Loucy (cell line): ENCODE measurements around the gene SLC9A4.

Source experiments
- EZH2phosphoT487 ChIP-seq: fragments of 200-600 bp; IDR thresholded peaks from 2 replicates; pipeline ENCODE4 v1.6.1; 2018; ENCODE audit warnings: antibody characterized with exemption, mild to moderate bottlenecking, moderate library complexity, borderline replicate concordance
- TF ChIP-seq, protein P1 (sequence below): fragments of 200-600 bp; sonication (generic); conservative IDR thresholded peaks from 2 replicates; pipeline ENCODE4 v1.5.1; 2014; ENCODE audit warnings: mild to moderate bottlenecking, antibody characterized with exemption, low read length

DNA sequence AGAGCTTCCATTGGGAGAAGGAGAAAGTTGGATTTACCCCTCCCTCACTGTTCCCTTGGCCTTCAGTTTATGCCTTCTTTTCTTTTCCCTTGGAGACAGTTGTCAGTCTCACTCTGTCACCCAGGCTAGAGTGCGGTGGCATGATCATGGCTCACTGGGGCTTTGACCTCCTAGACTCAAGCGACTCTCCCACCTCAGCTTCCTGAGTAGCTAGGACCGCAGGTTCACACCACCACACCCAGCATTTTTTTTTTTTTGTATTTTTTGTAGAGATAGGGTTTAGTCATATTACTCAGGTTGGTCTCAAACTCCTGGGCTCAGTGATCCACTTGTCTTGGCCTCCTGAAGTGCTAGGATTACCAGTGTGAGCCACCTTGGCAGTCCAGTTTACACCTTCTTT is 49.9 kb downstream of the SLC9A4 start:
- TF ChIP-seq, protein P1, sequence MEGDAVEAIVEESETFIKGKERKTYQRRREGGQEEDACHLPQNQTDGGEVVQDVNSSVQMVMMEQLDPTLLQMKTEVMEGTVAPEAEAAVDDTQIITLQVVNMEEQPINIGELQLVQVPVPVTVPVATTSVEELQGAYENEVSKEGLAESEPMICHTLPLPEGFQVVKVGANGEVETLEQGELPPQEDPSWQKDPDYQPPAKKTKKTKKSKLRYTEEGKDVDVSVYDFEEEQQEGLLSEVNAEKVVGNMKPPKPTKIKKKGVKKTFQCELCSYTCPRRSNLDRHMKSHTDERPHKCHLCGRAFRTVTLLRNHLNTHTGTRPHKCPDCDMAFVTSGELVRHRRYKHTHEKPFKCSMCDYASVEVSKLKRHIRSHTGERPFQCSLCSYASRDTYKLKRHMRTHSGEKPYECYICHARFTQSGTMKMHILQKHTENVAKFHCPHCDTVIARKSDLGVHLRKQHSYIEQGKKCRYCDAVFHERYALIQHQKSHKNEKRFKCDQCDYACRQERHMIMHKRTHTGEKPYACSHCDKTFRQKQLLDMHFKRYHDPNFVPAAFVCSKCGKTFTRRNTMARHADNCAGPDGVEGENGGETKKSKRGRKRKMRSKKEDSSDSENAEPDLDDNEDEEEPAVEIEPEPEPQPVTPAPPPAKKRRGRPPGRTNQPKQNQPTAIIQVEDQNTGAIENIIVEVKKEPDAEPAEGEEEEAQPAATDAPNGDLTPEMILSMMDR = no peak
- no peak for TF ChIP-seq EZH2phosphoT487
